Activated CD8-positive, alpha-beta memory T cell treated with anti-CD3 and anti-CD28 coated beads for 36 hours (primary cell): ENCODE measurements around the gene RBKS. TPM values are rescaled to one million over a fixed set of nuclear protein-coding genes. Genes with fewer than 3 reads are reported as not detected.

Experiments used
- CTCF ChIA-PET: fragments of 350-600 bp; sonication (Branson Sonifier 250); formaldehyde crosslinking; loops from one replicate; lab custom pipeline; 2021; ENCODE audit warnings: antibody characterized with exemption; lab: Charles Lee
- POLR2A ChIA-PET: fragments of 350-600 bp; sonication (Branson Sonifier 250); formaldehyde crosslinking; loops from one replicate; lab custom pipeline; 2021; ENCODE audit warnings: antibody characterized with exemption; lab: Charles Lee
- total RNA-seq, 2 experiments: library from RNA; stranded (reverse); gene quantifications; one replicate each; pipeline ENCODE4 v1.2.3, GENCODE V29; 2021

The RBKS gene
- total RNA-seq, 2 experiments from 2014 or later = 5.8 to 7.9 TPM

DNA sequence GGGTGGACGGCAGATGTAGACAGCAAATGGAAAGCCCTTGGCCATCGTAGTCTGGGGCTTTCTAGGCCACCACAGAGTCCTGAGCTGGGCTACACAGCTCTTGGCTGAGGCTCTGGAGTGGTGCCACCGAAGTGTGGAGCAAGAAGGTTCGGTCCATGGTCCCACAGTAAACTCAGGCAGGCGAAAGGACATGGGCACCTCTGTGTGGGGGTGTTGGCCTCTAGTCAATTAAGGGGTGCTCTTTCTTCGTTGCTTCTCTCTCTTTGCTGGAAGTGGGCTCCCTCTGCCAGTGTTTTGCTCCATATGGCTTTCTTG, 153.3 kb downstream of the RBKS start:
- ChIA-PET POLR2A (no interaction called here), CTCF (interaction anchor here (0.9 kb wide), 1 partner anchor 24 kb away, joined by 4 read pairs; no protein-coding TSS in a partner anchor)

GRCh38 chr2:27736031-27736889, 153.9 kb downstream of the RBKS start:
- CTCF ChIA-PET = interaction anchor here (0.9 to 2.9 kb wide), 3 partner anchors 13 to 18 kb away, joined by 3 to 11 read pairs (median 3); no protein-coding TSS in a partner anchor
- POLR2A ChIA-PET = no interaction called here

DNA sequence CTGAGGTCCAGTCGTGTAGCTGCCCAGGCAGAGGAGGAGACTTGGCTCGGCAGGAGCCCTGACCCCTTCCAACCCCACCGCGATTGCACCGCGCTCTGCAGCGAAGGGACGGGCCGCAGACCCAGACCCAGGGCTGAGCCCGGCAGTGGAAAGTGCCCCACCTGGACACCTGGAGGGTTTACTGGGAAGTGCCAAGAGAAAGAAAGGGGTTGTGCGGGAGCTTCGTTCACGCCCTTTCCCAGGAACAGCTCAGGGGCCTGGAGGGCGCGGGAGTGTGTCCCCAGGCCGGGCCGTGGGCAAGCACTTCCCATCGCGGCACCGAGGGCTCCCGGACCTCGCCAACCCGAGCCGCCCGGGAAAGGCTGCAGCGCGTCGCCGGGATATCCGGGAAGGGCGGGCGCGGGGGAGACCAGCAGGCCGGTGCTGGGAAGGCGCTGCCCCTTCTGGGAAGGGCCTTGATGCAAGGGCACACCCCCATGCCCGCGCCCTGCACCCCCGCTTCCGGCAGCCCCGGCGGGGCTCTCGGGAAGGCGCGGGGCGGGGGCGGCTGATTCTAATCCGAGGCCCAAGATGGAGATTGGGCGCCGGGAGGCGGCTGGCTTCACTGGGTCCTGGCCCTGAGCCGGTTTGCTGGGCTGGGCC, 154.8 kb downstream of the RBKS start:
- ChIA-PET POLR2A (no interaction called here), CTCF (interaction anchor here (0.6 to 2.9 kb wide), 4 partner anchors 12 to 1234 kb away, joined by 3 to 11 read pairs (median 3); no protein-coding TSS in a partner anchor)

DNA sequence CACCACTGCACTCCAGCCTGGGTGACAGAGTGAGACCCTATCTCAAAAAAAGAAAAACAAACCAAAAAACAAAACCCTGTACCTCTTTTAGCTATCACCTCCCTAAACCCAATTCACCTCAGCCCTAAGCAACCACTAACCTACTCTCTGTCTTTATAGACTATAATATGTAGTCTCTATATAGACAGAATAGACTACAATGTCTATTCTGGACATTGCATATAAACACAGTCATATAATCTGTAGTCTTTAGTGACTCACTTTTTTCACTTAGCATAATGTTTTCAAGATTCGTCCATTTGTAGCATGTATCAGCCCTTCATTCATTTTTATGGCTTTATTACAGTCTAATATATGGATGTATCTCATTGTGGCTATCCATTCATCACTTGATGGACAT, 155.9 kb downstream of the RBKS start:
- POLR2A ChIA-PET = no interaction called here
- CTCF ChIA-PET = interaction anchor here (2.9 kb wide), 1 partner anchor 11 kb away, joined by 11 read pairs; no protein-coding TSS in a partner anchor

Other genes starting within 250 kb of the RBKS start
- gene SUPT7L, start 226.8 kb downstream of the RBKS start, total RNA-seq = 10 to 100 TPM; 27.5 to 31.0 TPM
- 10 to 100 TPM; 27.8 to 28.7 TPM for gene SLC4A1AP, start 226.5 kb downstream of the RBKS start, total RNA-seq
- 10 to 100 TPM; 92.7 to 93.8 TPM for gene MRPL33, start 118.7 kb downstream of the RBKS start, total RNA-seq
- gene BABAM2, start 342 bp upstream of the RBKS start, total RNA-seq = 10 to 100 TPM; 79.4 to 79.9 TPM